Stimulated activated CD4-positive, alpha-beta T cell treated with anti-CD3 and anti-CD28 coated beads, Interleukin-4, amount 100 ng/mL, for 4 hours (primary cell): ENCODE measurements around the gene RPS19.

ENCODE experiments used
- DNase-seq, 2 experiments: peaks; one replicate each; pipeline ENCODE4 v3.0.0-alpha.2; 2020

Gene RPS19

DNA sequence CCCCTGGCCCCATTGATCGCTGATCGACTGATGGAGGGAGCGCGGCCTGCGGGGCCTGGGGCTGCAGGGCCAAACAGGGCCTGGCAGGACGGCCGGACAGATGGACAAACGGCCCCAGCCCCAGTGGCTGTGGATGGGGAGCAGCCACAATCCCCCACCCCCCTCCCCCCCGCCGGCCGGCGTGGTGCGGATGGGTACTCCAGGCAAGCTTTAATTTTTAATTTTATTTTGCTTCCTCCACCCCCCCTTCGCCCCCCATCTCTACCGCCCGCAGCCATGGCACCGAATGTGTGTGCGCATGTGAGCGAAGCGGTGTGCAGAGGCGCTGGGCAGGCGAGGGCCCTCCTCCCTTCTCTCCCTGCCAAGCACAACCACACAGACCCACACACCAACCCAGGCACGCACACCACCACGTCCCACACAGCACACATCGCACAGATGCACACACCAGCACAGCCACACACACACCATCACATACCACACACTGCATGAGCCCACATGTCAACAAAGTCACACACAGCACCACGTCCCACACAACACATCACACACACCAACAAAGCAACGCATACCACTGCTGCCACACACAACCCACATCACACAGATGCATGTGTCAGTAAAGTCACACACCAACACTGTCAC, 55.8 kb downstream of the RPS19 start:
- DNase-seq = no peak

DNA sequence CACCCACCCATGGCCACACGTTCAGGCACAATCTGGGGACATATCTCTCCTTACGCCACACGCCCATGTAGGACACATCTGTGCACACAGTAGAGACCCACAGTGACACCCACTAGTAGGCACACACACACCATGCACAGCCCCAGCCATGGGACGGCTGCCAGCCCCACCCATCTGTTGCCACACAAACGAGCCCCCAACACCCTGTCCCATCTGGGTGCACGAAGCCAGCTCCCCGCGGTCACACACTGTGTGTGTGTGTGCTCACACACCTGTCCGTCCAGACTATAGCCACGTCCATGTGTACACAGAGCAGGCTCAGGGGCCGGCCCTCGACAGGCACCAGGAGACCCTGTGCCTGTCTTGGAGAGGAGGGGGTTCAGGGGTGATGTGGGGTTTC, 57.6 kb downstream of the RPS19 start:
- no peak for DNase-seq

DNA sequence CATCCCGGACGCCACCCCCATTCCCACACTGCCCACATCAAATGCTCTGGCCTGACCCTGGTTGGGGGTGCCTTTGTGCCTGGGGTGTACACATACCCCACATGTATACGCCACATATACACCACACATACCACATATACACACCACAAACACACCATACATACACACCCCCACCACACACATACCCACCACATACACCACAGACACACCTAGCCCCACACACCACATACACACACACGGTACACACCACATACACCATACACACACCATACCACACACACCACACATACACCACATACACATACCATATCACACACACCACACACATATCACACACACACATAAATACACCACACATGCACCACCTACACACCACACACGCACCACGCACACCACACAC, 58.0 kb downstream of the RPS19 start:
- no peak for DNase-seq

DNA sequence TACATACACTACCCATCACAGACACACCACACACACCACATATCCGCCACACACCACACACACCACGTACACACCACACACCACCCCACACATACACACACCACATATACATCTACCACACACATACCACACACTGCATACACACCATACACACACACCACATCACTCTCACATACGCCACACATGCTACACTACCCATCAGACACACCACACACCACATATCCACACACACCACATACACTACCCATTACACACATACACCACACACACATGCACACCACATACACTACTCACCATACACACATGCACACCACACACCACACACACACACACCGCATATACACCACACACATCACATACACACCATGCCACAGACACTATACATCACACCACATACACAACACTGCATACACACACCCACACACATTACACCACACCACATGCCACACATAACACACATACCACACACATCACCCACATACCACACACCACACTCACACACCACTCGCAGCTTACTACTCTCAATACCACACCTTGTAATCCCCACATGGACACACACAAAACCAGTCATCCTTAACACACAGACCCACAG, 58.7 kb downstream of the RPS19 start:
- DNase-seq = no peak

DNA sequence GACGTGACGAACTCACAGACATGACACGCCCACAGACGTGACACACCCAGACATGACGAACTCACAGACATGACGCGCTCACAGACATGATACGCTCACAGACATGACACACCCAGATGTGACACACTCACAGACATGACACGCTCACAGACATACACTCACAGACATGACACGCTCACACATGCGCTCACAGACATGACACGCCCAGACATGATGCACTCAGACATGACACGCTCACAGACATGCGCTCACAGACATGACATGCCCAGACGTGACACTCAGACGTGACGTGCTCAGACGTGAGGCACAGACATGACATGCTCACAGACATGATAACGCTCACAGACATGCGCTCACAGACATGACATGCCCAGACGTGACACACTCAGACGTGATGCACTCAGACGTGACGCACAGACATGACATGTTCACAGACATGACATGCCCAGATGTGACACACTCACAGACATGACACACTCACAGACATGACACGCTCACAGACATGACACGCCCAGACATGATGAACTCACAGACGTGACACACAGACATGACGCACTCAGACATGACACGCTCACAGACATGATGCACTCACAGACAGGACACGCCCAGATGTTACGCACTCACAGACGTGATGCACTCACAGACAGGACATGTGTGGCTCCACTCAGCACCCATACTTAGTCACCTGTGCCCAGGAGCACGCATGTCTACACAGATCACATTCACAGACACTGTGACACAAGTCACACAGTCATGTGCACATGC, 60.1 kb downstream of the RPS19 start:
- DNase-seq = no peak

DNA sequence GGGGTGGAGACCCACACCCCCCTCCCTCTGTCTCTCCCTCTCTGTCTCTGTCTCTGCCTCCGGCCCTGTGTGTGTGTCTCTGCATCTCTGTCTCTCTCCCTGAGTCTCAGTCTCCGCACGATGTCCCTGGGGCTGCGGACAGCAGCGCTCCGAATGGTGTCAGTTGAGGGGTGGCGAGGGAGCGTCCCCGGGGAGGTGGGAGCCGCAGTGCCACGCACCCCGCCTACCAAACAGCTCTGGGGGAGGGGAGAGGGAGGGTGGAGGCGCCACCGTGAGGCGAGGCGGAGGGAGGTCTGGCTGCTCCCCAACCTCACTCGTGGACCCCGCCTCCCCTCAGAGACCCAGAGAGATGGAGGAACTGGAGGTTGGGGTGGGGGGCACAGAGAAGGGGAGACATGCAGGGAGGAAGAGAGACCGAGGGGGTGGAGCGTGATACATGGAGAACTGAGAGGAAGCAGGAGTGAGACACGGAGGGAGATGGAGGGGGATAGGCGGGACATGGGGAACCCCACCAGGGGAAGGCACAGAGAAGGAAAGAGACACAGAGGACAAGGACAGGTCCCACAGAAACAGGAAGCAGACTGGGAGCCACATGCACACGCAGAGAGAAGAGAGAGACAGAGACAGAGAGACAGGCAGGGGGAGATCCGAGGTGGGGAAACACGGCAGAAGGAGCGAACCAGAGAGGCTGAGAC, 61.0 kb downstream of the RPS19 start:
- DNase-seq = no peak

DNA sequence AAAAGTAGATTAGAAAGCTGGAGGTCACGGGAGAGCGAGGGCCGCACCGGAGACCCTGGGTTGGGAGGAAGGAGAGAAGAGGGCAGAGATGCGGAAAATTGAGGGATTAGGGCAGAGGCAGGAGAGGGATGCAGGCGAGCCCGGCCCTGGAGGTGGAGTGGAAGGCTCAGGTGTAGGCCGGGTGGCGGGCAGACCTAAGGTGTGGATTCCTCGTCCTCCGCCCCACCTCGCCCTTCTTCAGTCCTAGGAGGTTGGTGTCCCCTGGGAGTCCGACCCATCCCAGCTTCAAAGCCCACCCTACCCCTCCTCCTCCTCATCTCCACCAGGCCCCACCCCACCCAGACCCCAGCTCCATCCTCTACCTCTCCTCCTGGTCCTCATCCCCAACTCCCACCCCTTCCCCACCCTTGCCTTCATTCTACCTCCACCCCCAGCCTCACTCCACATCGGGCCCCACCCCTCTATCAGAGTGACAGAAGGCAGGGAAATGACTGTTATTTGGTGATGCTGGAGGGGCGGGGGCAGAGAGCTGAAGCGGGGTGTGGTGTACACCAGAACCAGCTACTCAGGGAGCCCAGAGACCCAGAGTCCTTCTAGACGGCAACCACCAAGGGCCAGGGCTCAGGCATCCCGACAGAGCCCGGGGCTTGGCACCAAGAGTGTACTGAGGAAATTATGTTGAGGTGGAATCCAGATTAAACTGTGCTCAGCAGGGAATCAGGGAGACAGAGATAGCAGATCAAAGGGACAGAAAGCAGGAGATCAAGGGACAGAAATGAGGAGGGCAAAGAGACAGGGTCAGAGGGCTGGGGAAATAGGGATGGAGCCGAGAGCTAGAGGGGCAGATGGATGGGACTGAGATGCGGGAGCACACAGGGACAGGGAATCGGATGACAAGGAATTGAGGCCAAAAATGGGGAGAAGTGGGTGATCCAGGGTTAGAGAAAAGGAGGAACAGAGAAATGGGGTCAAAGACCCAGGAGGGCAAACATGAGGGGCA, 61.8 kb downstream of the RPS19 start:
- no peak for DNase-seq
